K562 treated with DMSO at 1 percent for 48 hours (cell line): Measurements from ENCODE around the gene TMEM129. TPM values are rescaled to one million over a fixed set of nuclear protein-coding genes. Genes with fewer than 3 reads are reported as not detected.

Source experiments
- total RNA-seq: library from RNA; unstranded; fragments of 300-600 nt; gene quantifications from 2 replicates; pipeline ENCODE4 v1.2.3, GENCODE V29; 2022; ENCODE audit warnings: low replicate concordance; ENCODE audit errors: extremely low read depth

The TMEM129 gene, protein sequence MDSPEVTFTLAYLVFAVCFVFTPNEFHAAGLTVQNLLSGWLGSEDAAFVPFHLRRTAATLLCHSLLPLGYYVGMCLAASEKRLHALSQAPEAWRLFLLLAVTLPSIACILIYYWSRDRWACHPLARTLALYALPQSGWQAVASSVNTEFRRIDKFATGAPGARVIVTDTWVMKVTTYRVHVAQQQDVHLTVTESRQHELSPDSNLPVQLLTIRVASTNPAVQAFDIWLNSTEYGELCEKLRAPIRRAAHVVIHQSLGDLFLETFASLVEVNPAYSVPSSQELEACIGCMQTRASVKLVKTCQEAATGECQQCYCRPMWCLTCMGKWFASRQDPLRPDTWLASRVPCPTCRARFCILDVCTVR
- 182 TPM in 1 of 2 replicates, not detected in the other for total RNA-seq

DNA sequence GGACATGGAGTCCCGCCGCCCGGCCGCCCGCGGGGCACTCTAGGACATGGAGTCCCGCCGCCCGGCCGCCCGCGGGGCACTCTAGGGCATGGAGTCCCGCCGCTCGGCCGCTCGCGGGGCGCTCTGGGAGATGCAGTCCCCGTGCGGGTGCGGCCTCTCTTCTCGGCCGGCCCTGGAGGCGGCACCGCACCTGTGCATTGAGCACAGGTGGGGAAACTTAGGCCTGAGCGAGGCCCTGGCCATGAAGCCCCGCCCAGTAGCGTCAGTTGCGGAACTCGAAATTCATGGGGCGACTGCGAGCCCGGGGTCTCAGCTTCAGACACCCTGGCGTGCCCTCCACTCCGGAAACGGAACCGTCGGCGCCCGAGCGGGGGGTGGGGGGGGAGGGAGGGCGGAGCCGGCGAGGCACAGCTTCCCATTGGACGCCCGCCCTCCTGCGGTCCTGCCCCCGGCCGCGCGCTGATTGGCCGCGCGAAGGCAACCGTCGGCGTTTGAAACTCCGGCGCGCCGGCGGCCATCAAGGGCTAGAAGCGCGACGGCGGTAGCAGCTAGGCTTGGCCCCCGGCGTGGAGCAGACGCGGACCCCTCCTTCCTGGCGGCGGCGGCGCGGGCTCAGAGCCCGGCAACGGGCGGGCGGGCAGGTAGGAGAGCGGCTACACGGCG is at the start of gene TMEM129, which contains the start of gene TACC3:
Gene TMEM129, minus strand, starts transcription at position 321 of the 663 bp plus-strand sequence. CDS start 486 bp downstream, outside the sequence.
Gene TACC3, plus strand, starts transcription at position 519 of the 663 bp plus-strand sequence. CDS start 1,901 bp downstream, outside the sequence.

DNA sequence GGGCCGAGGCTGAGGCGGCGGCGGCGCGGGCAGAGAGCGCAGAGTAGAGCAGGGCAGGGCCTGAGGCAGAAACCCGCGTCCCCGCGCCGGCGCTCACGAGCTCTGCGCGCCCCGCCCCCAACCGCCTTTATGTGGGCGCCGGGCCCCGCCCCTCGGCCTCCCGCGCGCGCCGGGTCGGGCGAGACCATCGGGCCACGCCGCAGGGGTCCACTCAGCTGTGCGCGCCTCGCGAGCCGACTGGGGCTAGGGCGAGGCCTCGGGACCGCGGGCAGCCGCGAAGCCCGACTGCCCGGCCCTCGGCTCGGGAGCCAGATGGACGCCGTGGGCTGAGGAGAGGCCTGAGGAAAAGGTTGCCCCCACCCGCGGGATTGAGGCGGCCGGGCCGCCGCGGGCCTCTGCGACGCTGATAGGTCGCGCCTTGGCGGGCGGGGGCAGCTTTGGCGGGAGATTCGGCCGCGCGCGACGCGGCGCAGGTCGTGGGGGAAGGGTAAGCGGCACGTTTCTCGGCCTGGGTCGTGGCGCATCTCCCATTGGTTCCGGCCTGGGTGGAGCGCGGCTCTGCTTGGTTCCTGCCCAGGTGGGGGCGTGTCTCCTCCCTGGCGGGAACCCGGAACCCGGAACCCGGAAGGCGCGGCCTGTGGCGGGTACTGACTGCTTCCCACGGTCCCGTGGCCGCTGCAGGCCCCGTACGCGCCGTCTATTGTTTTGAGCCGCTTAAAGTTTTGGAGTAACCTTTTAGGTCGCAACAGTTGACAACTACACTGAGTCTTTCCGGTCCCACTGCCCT is 8.7 kb downstream of the TMEM129 start, which contains the start of gene SLBP:
Gene SLBP, minus strand, starts transcription at position 104 of the 787 bp plus-strand sequence. CDS start 131 bp downstream, outside the sequence.

DNA sequence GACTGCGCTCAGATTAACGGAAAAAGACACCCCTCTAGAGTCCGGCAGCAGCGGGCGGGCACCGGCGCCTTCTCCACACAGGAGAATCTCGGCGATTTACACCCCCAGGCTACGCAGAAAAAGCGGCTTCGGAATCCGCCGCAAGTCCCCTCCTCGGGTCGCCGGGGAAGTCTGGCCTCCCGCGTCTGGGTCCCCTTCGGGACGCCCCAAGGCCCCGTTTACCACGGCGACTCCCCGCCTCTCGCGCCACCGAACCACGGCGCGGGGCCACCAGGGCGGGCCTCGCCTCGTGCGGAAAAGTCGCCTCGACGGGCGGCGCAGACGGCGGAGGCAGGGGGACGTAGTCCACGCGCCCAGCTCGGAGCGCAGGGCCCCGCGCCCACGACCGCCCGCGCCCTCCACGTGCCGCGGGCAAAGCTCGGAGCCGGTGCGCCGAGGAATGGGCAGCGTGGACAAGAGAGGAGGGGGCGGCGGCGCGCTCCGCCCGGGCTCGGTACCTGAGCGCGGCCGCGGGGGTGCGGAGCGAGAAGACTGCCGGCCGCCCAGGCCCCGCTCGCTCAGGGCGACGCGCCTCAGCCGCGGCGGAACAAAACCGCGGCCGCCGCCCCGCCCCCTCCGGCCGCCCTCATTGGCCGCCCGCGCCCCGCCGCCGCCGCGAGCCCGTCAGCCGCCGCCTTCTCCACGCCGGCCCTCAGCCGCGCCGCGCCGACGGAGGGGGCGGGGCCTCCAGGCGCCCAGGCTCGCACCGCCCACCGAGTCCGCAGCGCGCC is 37.2 kb downstream of the TMEM129 start, which contains the start of gene FAM53A:
Gene FAM53A, minus strand, starts transcription at position 578 of the 770 bp plus-strand sequence. CDS start 15,572 bp downstream, outside the sequence.

Other genes starting within 250 kb of the TMEM129 start
- gene FAM53A, start 37.0 kb downstream of the TMEM129 start, total RNA-seq: not detected in 2 replicates
- gene SLBP, start 9.0 kb downstream of the TMEM129 start, total RNA-seq: not detected in 2 replicates
- gene TACC3, start 198 bp upstream of the TMEM129 start, total RNA-seq: not detected in 2 replicates
- gene FGFR3, start 72.0 kb upstream of the TMEM129 start, total RNA-seq: not detected in 2 replicates
- gene LETM1, start 134.8 kb upstream of the TMEM129 start, total RNA-seq: not detected in 2 replicates
- gene NSD2, start 150.1 kb upstream of the TMEM129 start, total RNA-seq: not detected in 2 replicates